Measurements from ENCODE around the gene OR10C1.

Gene OR10C1

DNA sequence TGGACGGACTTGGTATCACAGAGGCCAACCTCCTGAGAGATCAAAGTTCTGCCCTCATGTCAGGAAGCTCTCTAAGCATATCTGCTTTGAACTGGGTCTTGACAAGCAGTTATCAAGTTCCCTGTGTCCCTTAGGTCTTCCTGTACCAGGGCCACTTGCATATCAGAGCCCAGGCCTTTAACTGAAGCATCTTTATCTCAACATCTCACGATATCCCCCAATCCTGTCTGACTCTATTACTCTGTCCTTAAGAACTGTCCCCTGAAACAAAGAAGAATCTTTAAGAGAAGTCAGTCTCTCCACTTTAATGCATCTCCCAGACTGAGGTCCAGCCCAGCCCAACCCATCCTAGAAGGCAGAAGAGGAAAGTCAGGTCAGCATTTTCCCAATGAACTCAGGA lies 40.5 kb downstream of the OR10C1 start:
- no peak for DNase-seq

- DNase-seq = no peak
These were observed 44.1 kb downstream of the OR10C1 start for GRCh38 chr6:29483186-29483585.

DNA sequence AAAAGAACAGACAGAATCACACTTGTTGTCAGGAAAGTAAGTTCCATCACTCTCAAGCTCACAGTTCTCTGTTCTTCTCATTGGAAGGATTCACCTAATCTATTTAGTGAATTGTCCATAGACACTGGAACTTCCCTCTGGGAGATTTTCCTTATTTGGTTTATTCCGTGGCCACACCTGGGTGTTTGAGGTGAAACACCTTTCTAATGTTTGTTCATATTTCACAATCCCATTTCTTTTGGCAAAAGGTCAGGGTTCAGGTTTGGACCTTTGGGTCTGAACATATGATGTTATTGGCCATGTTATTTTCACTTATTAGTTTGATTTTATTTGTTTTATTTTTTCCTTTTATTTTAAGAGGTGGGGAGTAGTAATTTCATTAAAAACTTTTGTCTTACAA lies 44.6 kb downstream of the OR10C1 start:
- DNase-seq = no peak

GRCh38 chr6:29486577-29486976 lies 47.5 kb downstream of the OR10C1 start:
- no peak for DNase-seq

- DNase-seq = no peak
These were observed 48.0 kb downstream of the OR10C1 start for GRCh38 chr6:29487131-29487530.

- DNase-seq = no peak
These were observed 48.6 kb downstream of the OR10C1 start, which contains the start of gene MAS1L for GRCh38 chr6:29487660-29488059. Gene MAS1L, minus strand, starts transcription at chr6:29487956. Its CDS starts 54 bp downstream, at chr6:29487902.

GRCh38 chr6:29488874-29489273 lies 49.8 kb downstream of the OR10C1 start:
- no peak for DNase-seq

DNA sequence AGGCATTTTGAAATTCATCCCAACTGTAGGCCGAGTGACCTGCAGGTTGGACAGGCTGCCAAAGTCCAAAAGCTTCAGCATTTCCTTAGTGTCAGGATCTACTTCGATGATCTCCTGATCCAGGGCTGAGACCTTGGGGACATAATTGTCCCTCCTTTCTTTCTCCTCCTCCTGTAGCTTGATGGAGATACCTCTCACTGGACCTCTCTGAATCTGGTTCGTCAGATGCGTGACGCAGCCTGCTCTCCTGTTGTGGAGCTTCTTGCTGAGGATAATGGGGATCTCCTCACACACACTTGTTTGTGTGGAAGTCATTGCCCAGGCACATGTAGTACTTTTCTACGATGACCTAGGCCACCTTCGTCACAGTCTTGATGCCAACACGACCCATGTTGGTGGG lies 50.2 kb downstream of the OR10C1 start:
- DNase-seq = no peak

DNA sequence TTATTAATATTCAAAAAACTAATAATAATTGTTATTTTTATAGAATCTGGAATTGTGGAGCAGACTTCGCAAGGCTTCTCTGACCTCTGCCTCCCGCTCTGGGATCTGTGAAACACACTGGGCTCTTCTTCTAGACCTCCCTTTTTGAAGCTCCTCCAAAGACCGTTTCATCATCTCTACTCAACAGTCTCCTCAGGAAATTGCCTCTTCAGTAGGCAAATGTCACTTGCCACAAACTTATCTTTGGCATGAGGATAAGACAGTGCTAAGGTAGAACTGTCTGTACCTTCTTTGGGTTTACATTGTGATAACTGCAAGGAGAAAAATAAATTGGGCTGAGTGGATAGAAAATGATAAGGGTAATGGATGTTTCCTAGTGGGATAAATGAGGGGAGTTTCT lies 50.9 kb downstream of the OR10C1 start:
- DNase-seq = no peak

DNA sequence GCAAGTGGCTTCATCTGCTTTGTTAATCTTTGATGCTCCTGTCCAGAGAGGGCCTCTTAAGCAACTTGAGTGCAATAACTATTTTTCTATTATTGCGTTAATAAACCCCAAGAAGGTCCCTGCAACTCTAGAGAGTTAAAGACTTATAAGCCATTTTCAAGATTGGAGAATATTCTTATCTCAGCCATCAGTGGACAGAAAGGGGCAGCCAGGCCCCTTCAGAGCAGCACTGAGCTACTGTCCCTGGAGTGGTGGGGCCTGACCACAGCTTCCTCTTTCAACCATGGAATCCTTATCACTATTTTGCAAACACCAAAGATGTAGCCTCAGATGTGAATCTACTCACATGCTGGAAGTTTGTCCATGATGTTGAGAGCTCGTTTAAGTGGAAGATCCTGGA lies 51.4 kb downstream of the OR10C1 start:
- DNase-seq = no peak

Measured in CD4-positive, alpha-beta T cell treated with Interleukin-15 for 1 hour (primary cell).